Keratinocyte (primary cell): ENCODE data around the gene RBM47. TPM values are rescaled to one million over a fixed set of nuclear protein-coding genes. Genes with fewer than 3 reads are reported as not detected.
A peak's percentile ranks its signal among the peaks of the same experiment; 100 is the strongest.

Source experiments
- DNase-seq: peaks from one replicate; pipeline ENCODE4 v3.0.0-alpha.2; 2011; ENCODE audit warnings: low read depth, missing footprints, low spot score
- FAIRE-seq: peaks from 2 replicates; lab custom pipeline; 2011; peaks lifted over from hg19 to GRCh38; lab: Jason Lieb, UNC
- H2AFZ ChIP-seq: 2 replicates; pipeline ENCODE4 v1.6.0; 2012; ENCODE audit warnings: low read length, control low read depth, inconsistent platforms; ENCODE audit not compliant: control insufficient read depth
- H3K27ac ChIP-seq: 2 replicates; pipeline ENCODE4 v1.5.1; 2011; ENCODE audit warnings: low read length; ENCODE audit not compliant: control insufficient read depth, insufficient read depth
- H3K27me3 ChIP-seq: 3 replicates; pipeline ENCODE4 v1.6.0; 2011; ENCODE audit warnings: low read length; ENCODE audit not compliant: control insufficient read depth, insufficient read depth; ENCODE audit errors: extremely low read depth
- H3K36me3 ChIP-seq, 2 experiments: 2 replicates in 1 of 2; 3 replicates in 1 of 2; pipeline ENCODE4 v1.5.1; 2011; ENCODE audit warnings: low read length in 2 of 2, mild to moderate bottlenecking in 1 of 2; ENCODE audit not compliant: control insufficient read depth in 2 of 2, insufficient read depth in 2 of 2; ENCODE audit errors: extremely low read depth in 1 of 2
- H3K4me1 ChIP-seq: 3 replicates; pipeline ENCODE4 v1.5.1; 2011; ENCODE audit warnings: low read length; ENCODE audit not compliant: control insufficient read depth, insufficient read depth; ENCODE audit errors: extremely low read depth
- H3K4me2 ChIP-seq: 3 replicates; pipeline ENCODE4 v1.6.0; 2011; ENCODE audit warnings: low read depth, low read length; ENCODE audit not compliant: control insufficient read depth, insufficient read depth; ENCODE audit errors: extremely low read depth
- H3K4me3 ChIP-seq, 3 experiments: fragments of 200-600 bp in 1 of 3; sonication (generic) in 1 of 3; 2 replicates in 2 of 3; 3 replicates in 1 of 3; pipeline ENCODE4 v1.5.1; 2011 to 2016; ENCODE audit warnings: low read length in 3 of 3, mild to moderate bottlenecking in 3 of 3, control low read depth in 2 of 3, inconsistent platforms in 1 of 3, low read depth in 1 of 3, mixed read lengths in 1 of 3, mixed run types in 1 of 3, moderate library complexity in 1 of 3; ENCODE audit not compliant: control insufficient read depth in 2 of 3, insufficient read depth in 2 of 3; ENCODE audit errors: extremely low read depth in 1 of 3
- H3K79me2 ChIP-seq: 2 replicates; pipeline ENCODE4 v1.6.0; 2012; ENCODE audit warnings: low read length; ENCODE audit not compliant: control insufficient read depth, insufficient read depth
- H3K9ac ChIP-seq: 3 replicates; pipeline ENCODE4 v1.6.0; 2011; ENCODE audit warnings: low read length; ENCODE audit not compliant: control insufficient read depth, insufficient read depth; ENCODE audit errors: extremely low read depth
- H3K9me1 ChIP-seq: 3 replicates; pipeline ENCODE4 v1.6.0; 2011; ENCODE audit warnings: low read length; ENCODE audit not compliant: control insufficient read depth, insufficient read depth; ENCODE audit errors: extremely low read depth
- H3K9me3 ChIP-seq: 2 replicates; pipeline ENCODE4 v1.5.1; 2012; ENCODE audit warnings: low read depth, low read length; ENCODE audit not compliant: control insufficient read depth
- H4K20me1 ChIP-seq: 3 replicates; pipeline ENCODE4 v1.6.0; 2011; ENCODE audit warnings: low read length; ENCODE audit not compliant: control insufficient read depth, insufficient read depth; ENCODE audit errors: extremely low read depth
- CTCF ChIP-seq, 3 experiments: IDR thresholded peaks in 1 of 3; conservative IDR thresholded peaks in 1 of 3; optimal IDR thresholded peaks in 1 of 3; 2 replicates in 2 of 3; 3 replicates in 1 of 3; pipeline versions ENCODE3 to v1.5.1; 2011; ENCODE audit warnings: low read length in 3 of 3, mild to moderate bottlenecking in 3 of 3, moderate library complexity in 2 of 3, control low read depth in 1 of 3, inconsistent platforms in 1 of 3; ENCODE audit not compliant: insufficient read depth in 2 of 3; ENCODE audit errors: extremely low read depth in 1 of 3
- EZH2 ChIP-seq: IDR thresholded peaks from one replicate; pipeline ENCODE4 v1.6.1; 2012; ENCODE audit warnings: inconsistent platforms, mild to moderate bottlenecking, low read length, moderate library complexity
- dilution Hi-C: fragments of 300-500 bp; cut with MboI; formaldehyde crosslinking; loops from one replicate; pipeline ENCODE4 v1.7.0; 2020; ENCODE audit warnings: low sequenced_read_pairs; ENCODE audit not compliant: extremely low pct_ligation_motif_present
- polyA plus RNA-seq, 5 experiments: library from polyadenylated mRNA; depleted of rRNA in 3 of 5; stranded (reverse) in 3 of 5; stranded (forward) in 1 of 5; unstranded in 1 of 5; fragments of >200 nt; gene quantifications; 1 replicate in 1 of 5; 2 replicates in 3 of 5; 3 replicates in 1 of 5; pipeline versions ENCODE4 v1.2.1 to v1.2.3, GENCODE V29; 2011 to 2012; ENCODE audit warnings: missing spikeins in 2 of 5, low read depth in 1 of 5, low replicate concordance in 1 of 5

The RBM47 gene
- polyA plus RNA-seq, 1 donor (not counting 4 experiments of a cell fraction or from before 2014, with no cell fraction given), result 6.9 TPM

GRCh38 chr4:40441430-40441829 lies 188.2 kb downstream of the RBM47 start:
- dilution Hi-C loops, result no loop called here
- Histone ChIP-seq H3K27ac (no peak overlapping the region), H3K9ac (no peak overlapping the region), H2AFZ (no peak overlapping the region), H3K9me3 (no peaks in the 10 kb centered on the region), H3K79me2 (no peaks in the 10 kb centered on the region), H3K9me1 (no peaks in the 10 kb centered on the region), H4K20me1 (no peaks in the 10 kb centered on the region), H3K36me3 (no peaks in the 10 kb centered on the region), H3K4me3 (no peak overlapping the region), H3K27me3 (no peaks in the 10 kb centered on the region), H3K4me2 (no peak overlapping the region), H3K4me1 (peaks cover 8% of the 10 kb centered on the region)
- DNase-seq, result no peak
- TF ChIP-seq EZH2 (no peak), CTCF (optimal IDR thresholded peaks at IDR 0.05 in 1 of 3, IDR thresholded peaks at IDR 0.05 in 1 of 3, conservative IDR thresholded peaks at IDR 0.05 in 1 of 3; ENCODE audit: extremely low read depth in 1 of 3, insufficient read depth in 2 of 3, low read length in 3 of 3) (no peak)
- no peak for FAIRE-seq

- DNase-seq (no peak), FAIRE-seq (peak; percentile 51)
- Histone ChIP-seq H4K20me1 (no peaks in the 10 kb centered on the region), H3K27me3 (no peaks in the 10 kb centered on the region), H3K4me1 (peaks cover 3% of the 10 kb centered on the region), H3K9ac (no peak overlapping the region), H3K9me1 (no peaks in the 10 kb centered on the region), H3K79me2 (no peaks in the 10 kb centered on the region), H3K36me3 (peaks cover 0 to 1% of the 10 kb centered on the region in 2 experiments), H3K9me3 (no peaks in the 10 kb centered on the region), H3K4me2 (no peak overlapping the region), H3K4me3 (no peak overlapping the region), H3K27ac (no peak overlapping the region), H2AFZ (no peak overlapping the region)
- dilution Hi-C loops, result no loop called here
- TF ChIP-seq EZH2 (no peak), CTCF (optimal IDR thresholded peaks at IDR 0.05 in 1 of 3, IDR thresholded peaks at IDR 0.05 in 1 of 3, conservative IDR thresholded peaks at IDR 0.05 in 1 of 3; ENCODE audit: extremely low read depth in 1 of 3, insufficient read depth in 2 of 3, low read length in 3 of 3) (no peak)
These were observed 190.1 kb downstream of the RBM47 start for GRCh38 chr4:40439519-40439918.
